GM19438 (cell line): ENCODE measurements around the gene KCTD12.

Source experiments
- ATAC-seq: cut with Tn5 transposase; IDR thresholded peaks from one replicate; pipeline ENCODE4 v1.9.1; 2021; ENCODE audit warnings: low read depth; ENCODE audit not compliant: unreplicated experiment

The KCTD12 gene

GRCh38 chr13:76860706-76861105 lies 25.5 kb downstream of the KCTD12 start:
- ATAC-seq, result no peak

GRCh38 chr13:76854894-76855293 lies 31.3 kb downstream of the KCTD12 start:
- ATAC-seq, result no peak

- ATAC-seq, result no peak
Measured at GRCh38 chr13:76853921-76854608, 32.1 kb downstream of the KCTD12 start.

GRCh38 chr13:76853481-76853880 lies 32.7 kb downstream of the KCTD12 start:
- ATAC-seq, result no peak

- ATAC-seq, result no peak
Measured at GRCh38 chr13:76852986-76853385, 33.2 kb downstream of the KCTD12 start.

- no peak for ATAC-seq
Measured at GRCh38 chr13:76851961-76852360, 34.2 kb downstream of the KCTD12 start.

GRCh38 chr13:76849493-76849892 lies 36.7 kb downstream of the KCTD12 start:
- no peak for ATAC-seq

- ATAC-seq, result no peak
Measured at GRCh38 chr13:76848596-76848995, 37.6 kb downstream of the KCTD12 start.

- ATAC-seq, result no peak
Measured at GRCh38 chr13:76846363-76846762, 39.8 kb downstream of the KCTD12 start.

- no peak for ATAC-seq
Measured at GRCh38 chr13:76845865-76846264, 40.3 kb downstream of the KCTD12 start.

- no peak for ATAC-seq
Measured at GRCh38 chr13:76845367-76845766, 40.8 kb downstream of the KCTD12 start.

GRCh38 chr13:76837801-76838200 lies 48.4 kb downstream of the KCTD12 start:
- no peak for ATAC-seq

GRCh38 chr13:76836311-76836710 lies 49.9 kb downstream of the KCTD12 start:
- no peak for ATAC-seq

GRCh38 chr13:76833441-76833954 lies 52.7 kb downstream of the KCTD12 start:
- no peak for ATAC-seq

- no peak for ATAC-seq
Measured at GRCh38 chr13:76832258-76832988, 53.8 kb downstream of the KCTD12 start.

- no peak for ATAC-seq
Measured at GRCh38 chr13:76830805-76831204, 55.4 kb downstream of the KCTD12 start.
